ENCODE data around the gene MICALL2.

DNA sequence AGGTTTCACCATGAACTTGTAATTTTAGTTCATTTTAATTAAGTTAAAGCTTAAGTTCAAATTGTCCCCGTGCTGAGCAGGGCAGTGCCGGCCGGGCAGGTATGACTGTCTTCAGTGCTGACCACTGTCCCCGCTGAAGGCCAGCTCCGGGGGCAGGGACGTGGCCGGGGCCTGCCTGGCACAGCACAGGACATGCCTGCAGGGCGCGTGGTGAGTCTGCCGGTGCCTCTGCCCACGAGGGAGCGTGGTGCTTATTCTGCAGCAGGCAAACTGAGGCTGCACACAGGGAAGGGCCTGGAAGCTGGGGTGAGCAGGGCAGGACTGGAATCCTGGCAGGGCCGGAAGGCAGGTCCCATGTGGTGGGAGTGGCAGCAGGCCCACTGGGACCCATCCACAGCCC is 9.8 kb downstream of the MICALL2 start:
- no peak for TF ChIP-seq EP300 (IDR thresholded peaks at IDR 0.05)
- TF ChIP-seq, protein P1, sequence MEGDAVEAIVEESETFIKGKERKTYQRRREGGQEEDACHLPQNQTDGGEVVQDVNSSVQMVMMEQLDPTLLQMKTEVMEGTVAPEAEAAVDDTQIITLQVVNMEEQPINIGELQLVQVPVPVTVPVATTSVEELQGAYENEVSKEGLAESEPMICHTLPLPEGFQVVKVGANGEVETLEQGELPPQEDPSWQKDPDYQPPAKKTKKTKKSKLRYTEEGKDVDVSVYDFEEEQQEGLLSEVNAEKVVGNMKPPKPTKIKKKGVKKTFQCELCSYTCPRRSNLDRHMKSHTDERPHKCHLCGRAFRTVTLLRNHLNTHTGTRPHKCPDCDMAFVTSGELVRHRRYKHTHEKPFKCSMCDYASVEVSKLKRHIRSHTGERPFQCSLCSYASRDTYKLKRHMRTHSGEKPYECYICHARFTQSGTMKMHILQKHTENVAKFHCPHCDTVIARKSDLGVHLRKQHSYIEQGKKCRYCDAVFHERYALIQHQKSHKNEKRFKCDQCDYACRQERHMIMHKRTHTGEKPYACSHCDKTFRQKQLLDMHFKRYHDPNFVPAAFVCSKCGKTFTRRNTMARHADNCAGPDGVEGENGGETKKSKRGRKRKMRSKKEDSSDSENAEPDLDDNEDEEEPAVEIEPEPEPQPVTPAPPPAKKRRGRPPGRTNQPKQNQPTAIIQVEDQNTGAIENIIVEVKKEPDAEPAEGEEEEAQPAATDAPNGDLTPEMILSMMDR (IDR thresholded peaks at IDR 0.05), result no peak

Measured in upper lobe of left lung (tissue), 4 donors.